ENCODE results near the gene INPP4A.

The INPP4A gene

GRCh38 chr2:98438190-98439133 lies 6.2 kb upstream of the INPP4A start:
- DNase-seq: no peak

DNA sequence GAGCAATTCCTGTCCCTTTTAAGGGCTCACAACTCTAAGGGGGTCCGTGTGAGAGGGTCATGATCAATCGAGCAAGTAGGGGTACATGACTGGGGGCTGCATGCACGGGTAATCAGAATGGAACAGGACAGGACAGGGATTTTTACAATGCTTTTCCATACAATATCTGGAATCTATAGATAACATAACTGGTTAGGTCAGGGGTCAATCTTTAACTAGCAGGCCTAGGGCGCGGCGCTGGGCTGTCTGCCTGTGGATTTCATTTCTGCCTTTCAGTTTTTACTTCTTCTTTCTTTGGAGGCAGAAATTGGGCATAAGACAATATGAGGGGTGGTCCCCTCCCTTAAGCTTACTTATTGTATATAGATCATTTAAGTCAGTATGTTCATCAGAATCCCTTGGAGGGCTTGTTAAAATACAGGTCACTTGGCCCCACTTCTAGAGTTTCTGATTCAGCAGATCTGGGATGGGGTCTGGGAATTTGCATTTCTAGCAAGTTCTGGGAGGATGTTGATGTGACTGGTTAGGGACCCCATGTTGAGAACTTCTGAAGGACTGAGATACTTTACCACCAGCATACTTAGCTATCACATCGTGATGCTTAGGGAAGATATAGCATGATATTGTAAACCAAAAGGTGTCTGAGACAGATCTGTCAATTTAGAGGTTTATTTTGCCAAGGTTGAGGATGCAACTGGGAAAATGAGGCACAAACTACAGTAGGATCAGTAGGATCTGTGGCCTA lies 2.8 kb upstream of the INPP4A start:
- no peak for DNase-seq

- DNase-seq: no peak
These were observed 2.2 kb upstream of the INPP4A start for GRCh38 chr2:98442488-98442887.

GRCh38 chr2:98445177-98445682 lies 572 bp downstream of the INPP4A start:
- no peak for DNase-seq

DNA sequence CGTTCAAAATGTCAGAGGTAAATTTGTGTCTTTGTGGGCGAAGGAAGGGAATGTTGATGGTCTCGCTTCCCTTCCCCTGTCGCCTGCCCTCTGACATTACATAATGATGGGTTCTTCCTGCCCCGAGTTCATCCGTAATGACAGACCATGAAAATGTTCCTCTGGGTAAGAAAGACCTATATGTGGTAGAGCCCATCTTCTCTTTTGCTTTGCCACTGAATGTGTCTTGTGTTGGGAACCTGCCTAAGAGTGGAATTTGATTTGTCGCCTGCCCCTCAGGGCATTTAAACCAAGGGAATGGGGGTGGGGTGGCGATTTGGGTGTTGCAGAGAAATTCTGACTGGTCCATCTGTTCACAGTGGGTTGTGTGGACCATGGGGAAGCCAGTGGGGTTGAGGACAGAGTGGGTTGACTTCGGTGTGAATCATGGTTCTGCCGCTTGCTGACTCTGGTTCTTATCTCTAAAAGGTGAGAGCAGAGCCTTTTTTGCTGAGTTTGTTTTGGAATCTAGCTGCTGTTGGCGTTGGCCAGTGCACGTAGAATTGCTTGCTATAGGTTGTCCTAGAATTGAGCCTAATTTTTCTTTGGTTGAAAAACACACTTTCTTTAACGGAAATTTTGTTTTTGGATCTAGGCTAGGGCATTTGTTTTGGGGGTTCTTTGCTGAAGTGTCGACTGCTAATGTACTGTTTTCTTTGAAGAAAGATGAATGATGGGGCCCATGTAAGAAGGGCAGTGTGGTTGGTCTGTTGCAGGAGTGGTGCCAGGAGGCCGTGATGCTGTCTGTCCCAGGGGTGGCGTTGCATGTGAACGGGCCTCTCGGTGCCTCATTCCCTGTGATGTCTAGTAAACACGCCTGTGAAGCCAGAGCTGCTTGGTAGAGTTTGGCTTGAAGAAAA lies 1.3 kb downstream of the INPP4A start:
- DNase-seq: no peak

GRCh38 chr2:98446850-98447249 lies 2.2 kb downstream of the INPP4A start:
- no peak for DNase-seq

DNA sequence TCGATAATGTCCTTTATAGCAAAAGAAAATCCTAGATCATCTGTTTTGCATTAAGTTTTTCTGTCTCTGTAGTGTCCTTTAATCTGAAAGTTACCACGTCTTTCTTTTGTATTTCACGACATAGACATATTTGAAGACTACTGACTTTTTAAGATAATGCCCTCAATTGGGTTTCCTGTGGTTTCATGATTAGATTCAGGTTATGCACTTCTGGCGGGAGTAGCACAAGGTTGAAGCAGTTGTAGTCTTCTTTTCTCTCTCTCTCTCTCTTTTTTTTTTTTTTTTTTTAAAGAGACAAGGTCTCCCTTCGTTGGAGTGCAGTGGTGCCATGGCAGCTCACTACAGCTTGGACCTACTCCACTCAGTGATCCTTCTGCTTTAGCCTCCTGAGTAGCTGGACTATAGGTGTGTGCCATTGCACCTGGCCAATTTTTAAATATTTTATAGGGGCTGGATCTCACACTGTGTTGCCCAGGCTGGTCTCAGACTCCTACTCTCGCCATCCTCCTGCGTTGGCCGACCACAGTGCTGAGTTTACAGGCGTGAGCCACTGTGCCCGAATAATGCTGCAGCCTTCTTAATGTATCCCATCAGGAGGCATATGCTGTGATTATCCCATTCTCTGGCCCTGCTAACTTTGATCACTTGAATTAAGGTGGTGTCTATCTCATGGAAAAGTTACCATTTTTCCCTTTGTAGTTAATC lies 3.9 kb downstream of the INPP4A start:
- DNase-seq: no peak

- no peak for DNase-seq
These were observed 7.9 kb downstream of the INPP4A start for GRCh38 chr2:98452396-98453027.

DNA sequence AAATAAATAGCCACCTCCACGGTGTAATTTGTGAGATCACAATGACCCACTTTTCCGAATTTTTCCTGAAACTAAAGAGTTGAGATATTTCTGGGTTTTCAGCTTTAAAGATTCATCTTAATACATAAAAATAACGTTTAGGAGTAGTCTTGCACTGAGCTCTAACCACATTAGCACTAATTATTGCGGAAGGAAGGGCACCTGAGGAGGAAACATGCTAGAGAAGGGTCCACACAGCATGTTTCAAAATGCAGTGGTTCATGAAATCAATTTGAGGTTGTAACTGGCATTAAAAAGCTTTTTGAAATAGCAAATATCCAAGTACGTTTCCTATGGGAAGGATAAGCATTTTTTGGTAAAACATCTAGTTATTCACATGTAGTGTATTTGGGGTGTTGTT lies 8.4 kb downstream of the INPP4A start:
- no peak for DNase-seq

GRCh38 chr2:98453531-98453930 lies 8.9 kb downstream of the INPP4A start:
- DNase-seq: no peak

GRCh38 chr2:98454073-98454472 lies 9.4 kb downstream of the INPP4A start:
- no peak for DNase-seq

DNA sequence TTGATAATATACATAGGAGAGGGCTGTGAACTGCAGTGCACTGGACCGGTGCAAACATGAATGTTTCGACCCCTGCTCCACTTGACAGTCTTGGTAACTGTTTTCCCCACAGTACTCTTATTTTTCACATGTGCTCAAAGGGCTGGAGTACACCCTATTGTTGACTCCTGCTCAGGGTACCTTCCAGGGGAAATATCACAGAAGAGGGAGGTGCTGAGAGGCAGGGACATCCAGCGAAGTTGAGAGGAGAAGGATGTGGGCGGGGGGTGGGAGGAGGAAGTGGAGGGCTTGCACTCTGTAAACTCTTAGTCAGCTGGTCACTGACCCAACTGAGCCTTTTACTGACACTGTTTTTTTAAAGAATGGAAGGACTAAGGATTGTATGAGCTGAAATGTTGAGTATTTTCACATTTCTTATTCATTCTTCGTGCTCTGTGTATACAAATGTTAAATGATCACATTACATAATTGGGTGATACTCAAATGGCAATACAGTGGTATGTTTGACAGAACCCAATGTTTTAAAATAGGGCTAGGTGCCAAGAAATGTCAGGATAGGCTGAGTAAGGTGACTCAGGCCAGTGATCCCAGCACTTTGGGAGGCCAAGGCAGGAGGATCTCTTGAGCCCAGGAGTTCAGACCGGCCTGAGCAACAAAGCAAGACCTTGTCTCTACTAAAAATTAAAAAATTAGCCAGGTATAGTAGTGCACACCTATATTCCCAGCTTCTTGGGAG lies 10.0 kb downstream of the INPP4A start:
- no peak for DNase-seq

DNA sequence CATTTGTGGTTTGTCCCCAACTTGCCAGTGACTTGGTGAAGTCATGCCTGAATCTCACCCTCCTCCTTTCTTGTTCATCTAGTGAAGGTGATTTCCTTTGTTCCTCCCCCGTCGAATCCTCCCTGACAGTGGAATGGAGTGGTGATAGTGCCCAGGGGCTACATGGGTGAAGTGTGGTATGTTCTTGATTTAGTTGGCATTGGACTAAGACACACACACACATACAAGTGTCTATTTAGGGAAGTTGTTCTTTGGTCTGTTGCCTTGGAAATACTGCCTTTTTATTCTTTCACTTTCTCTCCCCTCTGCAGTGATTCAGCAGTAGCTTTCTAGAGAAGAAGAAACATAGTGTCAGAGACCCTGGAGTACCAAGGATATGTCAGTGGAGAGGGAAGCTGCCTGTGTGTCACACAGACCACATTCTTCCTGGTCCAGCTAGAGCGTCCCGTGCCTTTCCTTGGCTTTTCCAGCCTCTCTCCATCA lies 10.9 kb downstream of the INPP4A start:
- no peak for DNase-seq

- no peak for DNase-seq
These were observed 12.5 kb downstream of the INPP4A start for GRCh38 chr2:98457045-98457696.

DNA sequence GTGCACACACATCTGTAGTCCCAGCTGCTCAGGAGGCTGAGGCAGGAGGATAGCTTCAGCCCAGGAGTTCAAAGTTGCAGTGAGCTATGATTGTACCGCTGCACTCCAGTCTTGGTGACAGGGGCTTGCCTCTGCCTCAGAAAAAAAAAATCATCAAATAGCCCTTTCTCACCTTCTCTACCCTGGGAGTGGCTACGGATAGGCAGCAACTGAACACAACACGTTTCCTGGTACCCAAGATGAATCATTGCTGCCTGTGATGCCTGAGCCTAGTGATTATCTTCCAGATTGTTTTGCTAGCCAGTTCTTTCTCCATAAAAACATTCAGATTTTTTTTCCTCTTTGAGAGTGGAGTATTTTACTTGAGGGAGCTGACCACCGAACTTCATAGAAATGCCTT lies 13.5 kb downstream of the INPP4A start:
- no peak for DNase-seq

DNA sequence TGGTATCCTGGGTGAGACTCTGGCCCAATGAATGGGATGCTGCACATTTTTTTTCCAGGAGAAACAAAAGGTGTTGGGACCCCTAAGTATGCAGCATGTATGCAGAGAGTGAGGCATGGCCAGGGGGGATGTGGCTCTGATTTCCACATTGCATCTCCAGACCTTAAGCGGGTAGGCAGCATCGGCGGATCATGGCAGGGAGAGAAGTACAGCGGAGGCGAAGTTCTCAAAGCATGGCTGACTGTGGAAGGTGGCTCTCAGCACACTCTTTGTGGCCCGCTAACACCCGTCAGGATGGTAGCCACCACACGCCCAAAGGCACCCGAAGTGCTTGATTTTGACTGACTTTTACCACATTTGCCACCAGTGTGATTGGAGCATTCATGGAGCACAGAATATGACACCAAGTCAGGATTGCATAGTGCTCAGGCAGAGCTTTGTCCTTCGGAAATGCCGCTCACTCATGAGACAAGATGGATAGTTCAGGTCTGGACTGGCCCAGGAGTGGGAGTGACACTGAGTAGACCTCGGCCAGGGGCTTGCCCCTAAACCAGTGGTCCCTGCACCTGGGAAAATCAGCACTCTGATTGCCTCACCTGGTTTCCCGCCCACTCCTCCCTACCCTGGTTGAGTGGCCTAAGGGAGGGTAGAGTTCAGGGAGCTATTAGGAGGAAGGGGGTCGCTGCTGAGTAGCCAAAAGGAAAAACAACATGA lies 14.2 kb downstream of the INPP4A start:
- DNase-seq: no peak

- no peak for DNase-seq
These were observed 15.0 kb downstream of the INPP4A start for GRCh38 chr2:98459496-98460175.

DNA sequence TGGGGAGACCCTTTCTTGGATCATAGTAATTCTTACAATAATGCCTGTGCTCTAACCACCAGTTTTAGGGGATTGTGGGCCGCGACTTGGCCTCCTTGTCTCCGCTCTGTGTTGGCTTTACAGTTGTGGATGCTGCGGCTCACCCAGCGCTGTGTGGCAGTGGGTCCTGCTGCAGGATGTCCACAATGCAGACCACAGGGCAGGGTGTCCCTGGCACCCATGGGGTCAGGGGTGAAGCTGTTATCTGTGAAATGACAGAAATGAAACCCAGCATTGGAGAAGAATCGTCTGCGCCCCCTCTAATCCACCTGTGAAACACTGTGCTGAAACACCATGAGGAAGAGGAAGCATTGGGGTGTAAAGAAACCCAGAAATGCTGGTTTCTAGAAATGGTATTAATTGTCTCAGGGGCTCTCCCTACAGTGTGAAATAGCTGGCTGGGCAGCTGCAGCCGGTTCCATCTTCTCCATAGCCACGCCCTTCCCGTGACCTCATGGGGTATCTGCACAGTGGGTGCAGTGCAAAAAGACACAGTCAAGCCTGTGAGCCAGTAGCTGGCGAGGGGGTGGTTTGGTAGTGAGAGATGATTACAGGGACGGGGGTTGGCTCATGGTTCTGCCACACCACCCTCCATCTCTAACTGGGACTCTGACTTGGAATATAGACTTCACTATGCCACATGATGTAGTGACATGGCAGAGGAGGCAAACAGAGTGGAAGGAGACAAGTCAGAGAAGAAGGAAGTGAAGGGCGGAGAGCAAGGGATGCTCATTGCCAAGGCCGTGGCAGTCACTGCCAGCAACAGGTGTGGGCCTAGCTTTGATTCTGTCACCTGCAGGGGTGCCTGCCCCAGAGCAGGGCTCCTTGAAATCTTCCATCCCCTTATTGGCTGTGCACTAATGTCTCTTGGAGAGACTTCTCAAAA lies 16.2 kb downstream of the INPP4A start:
- DNase-seq: no peak

Measured in NCI-H510A (cell line).